Hepatocyte (in vitro differentiated cells): ENCODE measurements around the gene ATP2B1.

ENCODE experiments used
- EZH2 ChIP-seq: fragments of 200-600 bp; sonication (generic); IDR thresholded peaks from 2 replicates; pipeline ENCODE4 v1.6.1; 2016; ENCODE audit warnings: antibody characterized with exemption, mild to moderate bottlenecking, borderline replicate concordance
- EZH2phosphoT487 ChIP-seq: fragments of 200-600 bp; sonication (generic); IDR thresholded peaks from one replicate; pipeline ENCODE4 v1.6.1; 2018; ENCODE audit warnings: antibody characterized with exemption, mild to moderate bottlenecking, low read depth, moderate library complexity; ENCODE audit not compliant: unreplicated experiment, severe bottlenecking
- TF ChIP-seq, protein P1 (sequence below): fragments of 200-600 bp; sonication (generic); IDR thresholded peaks from 2 replicates; pipeline ENCODE4 v1.5.1; 2016; ENCODE audit warnings: antibody characterized with exemption, mild to moderate bottlenecking; ENCODE audit not compliant: poor library complexity

- TF ChIP-seq EZH2 (no peak), EZH2phosphoT487 (no peak)
- TF ChIP-seq, protein P1, sequence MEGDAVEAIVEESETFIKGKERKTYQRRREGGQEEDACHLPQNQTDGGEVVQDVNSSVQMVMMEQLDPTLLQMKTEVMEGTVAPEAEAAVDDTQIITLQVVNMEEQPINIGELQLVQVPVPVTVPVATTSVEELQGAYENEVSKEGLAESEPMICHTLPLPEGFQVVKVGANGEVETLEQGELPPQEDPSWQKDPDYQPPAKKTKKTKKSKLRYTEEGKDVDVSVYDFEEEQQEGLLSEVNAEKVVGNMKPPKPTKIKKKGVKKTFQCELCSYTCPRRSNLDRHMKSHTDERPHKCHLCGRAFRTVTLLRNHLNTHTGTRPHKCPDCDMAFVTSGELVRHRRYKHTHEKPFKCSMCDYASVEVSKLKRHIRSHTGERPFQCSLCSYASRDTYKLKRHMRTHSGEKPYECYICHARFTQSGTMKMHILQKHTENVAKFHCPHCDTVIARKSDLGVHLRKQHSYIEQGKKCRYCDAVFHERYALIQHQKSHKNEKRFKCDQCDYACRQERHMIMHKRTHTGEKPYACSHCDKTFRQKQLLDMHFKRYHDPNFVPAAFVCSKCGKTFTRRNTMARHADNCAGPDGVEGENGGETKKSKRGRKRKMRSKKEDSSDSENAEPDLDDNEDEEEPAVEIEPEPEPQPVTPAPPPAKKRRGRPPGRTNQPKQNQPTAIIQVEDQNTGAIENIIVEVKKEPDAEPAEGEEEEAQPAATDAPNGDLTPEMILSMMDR, result no peak
Measured at GRCh38 chr12:89753997-89754396, 45.4 kb upstream of the ATP2B1 start.
